Upper lobe of left lung (tissue), 4 donors: Measurements from ENCODE around the gene RNF125.

ENCODE experiments used
- POLR2AphosphoS5 ChIP-seq, 2 donors: sonication (generic); formaldehyde crosslinking; IDR thresholded peaks; one replicate each; pipeline ENCODE4 v1.5.1; 2017; ENCODE audit warnings: antibody characterized with exemption in 2 of 2
- TF ChIP-seq, protein P1 (sequence below), 6 experiments: fragments of 450-650 bp in 4 of 6; fragments of 200-600 bp in 2 of 6; sonication (generic) in 2 of 6; IDR thresholded peaks; one replicate each; pipeline ENCODE4 v1.5.1; 2016 to 2019; ENCODE audit warnings: antibody characterized with exemption in 6 of 6

GRCh38 chr18:31977270-31977872 is 41.3 kb upstream of the RNF125 start:
- TF ChIP-seq POLR2AphosphoS5 (IDR thresholded peaks at IDR 0.05) = no peak
- TF ChIP-seq, protein P1, sequence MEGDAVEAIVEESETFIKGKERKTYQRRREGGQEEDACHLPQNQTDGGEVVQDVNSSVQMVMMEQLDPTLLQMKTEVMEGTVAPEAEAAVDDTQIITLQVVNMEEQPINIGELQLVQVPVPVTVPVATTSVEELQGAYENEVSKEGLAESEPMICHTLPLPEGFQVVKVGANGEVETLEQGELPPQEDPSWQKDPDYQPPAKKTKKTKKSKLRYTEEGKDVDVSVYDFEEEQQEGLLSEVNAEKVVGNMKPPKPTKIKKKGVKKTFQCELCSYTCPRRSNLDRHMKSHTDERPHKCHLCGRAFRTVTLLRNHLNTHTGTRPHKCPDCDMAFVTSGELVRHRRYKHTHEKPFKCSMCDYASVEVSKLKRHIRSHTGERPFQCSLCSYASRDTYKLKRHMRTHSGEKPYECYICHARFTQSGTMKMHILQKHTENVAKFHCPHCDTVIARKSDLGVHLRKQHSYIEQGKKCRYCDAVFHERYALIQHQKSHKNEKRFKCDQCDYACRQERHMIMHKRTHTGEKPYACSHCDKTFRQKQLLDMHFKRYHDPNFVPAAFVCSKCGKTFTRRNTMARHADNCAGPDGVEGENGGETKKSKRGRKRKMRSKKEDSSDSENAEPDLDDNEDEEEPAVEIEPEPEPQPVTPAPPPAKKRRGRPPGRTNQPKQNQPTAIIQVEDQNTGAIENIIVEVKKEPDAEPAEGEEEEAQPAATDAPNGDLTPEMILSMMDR (IDR thresholded peaks at IDR 0.05) = peak in 5 of 6 experiments; percentile 26 to 69 (median 55)
